RPMI8226 (cell line): ENCODE measurements around the gene BEAN1.
A peak's percentile ranks its signal among the peaks of the same experiment; 100 is the strongest.

ENCODE experiments used
- DNase-seq: peaks from one replicate; pipeline ENCODE4 v3.0.0-alpha.2; 2015

The BEAN1 gene

GRCh38 chr16:66397736-66398433, 29.2 kb upstream of the BEAN1 start:
- DNase-seq = no peak

- DNase-seq = no peak
These were observed 28.1 kb upstream of the BEAN1 start for GRCh38 chr16:66399031-66399430.

- DNase-seq = no peak
These were observed 27.2 kb upstream of the BEAN1 start for GRCh38 chr16:66399930-66400329.

- DNase-seq = no peak
These were observed 26.4 kb upstream of the BEAN1 start for GRCh38 chr16:66400503-66401380.

GRCh38 chr16:66401610-66402009, 25.5 kb upstream of the BEAN1 start:
- no peak for DNase-seq

- no peak for DNase-seq
These were observed 24.9 kb upstream of the BEAN1 start for GRCh38 chr16:66402166-66402565.

- no peak for DNase-seq
These were observed 24.4 kb upstream of the BEAN1 start for GRCh38 chr16:66402591-66403230.

- no peak for DNase-seq
These were observed 23.5 kb upstream of the BEAN1 start for GRCh38 chr16:66403531-66404145.

- no peak for DNase-seq
These were observed 21.9 kb upstream of the BEAN1 start for GRCh38 chr16:66405057-66405783.

GRCh38 chr16:66406534-66407221, 20.4 kb upstream of the BEAN1 start:
- peak; percentile 85 for DNase-seq

- peak; percentile 70 for DNase-seq
These were observed 18.7 kb upstream of the BEAN1 start for GRCh38 chr16:66408163-66409048.

- no peak for DNase-seq
These were observed 17.9 kb upstream of the BEAN1 start for GRCh38 chr16:66409156-66409555.

GRCh38 chr16:66412182-66412581, 14.9 kb upstream of the BEAN1 start:
- no peak for DNase-seq

GRCh38 chr16:66414891-66415290, 12.2 kb upstream of the BEAN1 start:
- no peak for DNase-seq

- DNase-seq = no peak
These were observed 11.0 kb upstream of the BEAN1 start for GRCh38 chr16:66416136-66416535.

GRCh38 chr16:66416939-66417700, 10.0 kb upstream of the BEAN1 start:
- DNase-seq = no peak

GRCh38 chr16:66418165-66418962, 8.7 kb upstream of the BEAN1 start:
- DNase-seq = peak; percentile 35

GRCh38 chr16:66419527-66419926, 7.6 kb upstream of the BEAN1 start:
- DNase-seq = no peak

GRCh38 chr16:66420396-66420795, 6.7 kb upstream of the BEAN1 start:
- no peak for DNase-seq
